Cardiac fibroblast (primary cell): Measurements from ENCODE around the gene IFNL3.
"Not testable (repeated sequence)": the region's sequence is repeated elsewhere in the genome, so short reads cannot be mapped to it uniquely, and the experiment has no call there.

Experiments
- DNase-seq, 2 donors: peaks; one replicate each; pipeline versions ENCODE4 v3.0.0 to v3.0.0-alpha.2; 2010; ENCODE audit warnings: low read depth in 2 of 2
- H3K4me3 ChIP-seq, 2 donors: replicated peaks in 1 of 2; 1 replicate in 1 of 2; 2 replicates in 1 of 2; pipeline ENCODE4 v1.5.1; 2011; ENCODE audit warnings: low read depth in 2 of 2, low read length in 2 of 2, mild to moderate bottlenecking in 2 of 2, moderate library complexity in 1 of 2
- TF ChIP-seq, protein P1 (sequence below): IDR thresholded peaks from one replicate; pipeline ENCODE4 v1.5.1; 2011; ENCODE audit warnings: low read depth, mild to moderate bottlenecking, low read length, inconsistent platforms

IFNL3 gene

DNA sequence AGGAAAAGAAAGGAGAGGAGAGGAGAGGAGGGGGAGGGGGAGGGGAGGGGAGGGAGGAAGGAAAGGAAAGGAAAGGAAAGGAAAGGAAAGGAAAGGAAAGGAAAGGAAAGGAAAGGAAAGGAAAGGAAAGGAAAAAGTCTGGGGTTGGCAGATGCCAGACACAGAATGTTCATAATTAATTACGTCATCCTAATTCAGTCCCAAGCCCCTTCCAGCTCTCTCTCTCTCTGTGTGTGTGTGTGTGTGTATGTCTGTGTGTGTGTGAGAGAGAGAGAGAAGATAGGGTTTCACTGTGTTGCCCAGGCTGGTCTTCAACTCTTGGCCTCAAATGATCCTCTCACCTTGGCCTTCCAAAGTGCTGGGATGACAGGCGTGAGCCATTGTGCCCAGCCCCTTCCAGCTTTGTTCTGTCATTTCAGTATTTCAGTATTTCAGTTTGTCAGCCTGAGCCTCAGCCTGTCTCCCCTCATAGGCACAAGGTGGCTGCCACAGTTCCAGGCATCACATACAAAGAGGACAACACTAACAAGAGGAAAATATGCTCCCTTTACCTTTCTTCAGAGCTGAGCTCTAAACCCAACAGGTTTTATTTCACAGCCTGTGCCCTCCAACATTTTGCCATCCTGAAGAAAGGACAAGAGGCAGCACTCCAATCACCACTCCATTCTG, 14.6 kb downstream of the IFNL3 start:
- TF ChIP-seq, protein P1, sequence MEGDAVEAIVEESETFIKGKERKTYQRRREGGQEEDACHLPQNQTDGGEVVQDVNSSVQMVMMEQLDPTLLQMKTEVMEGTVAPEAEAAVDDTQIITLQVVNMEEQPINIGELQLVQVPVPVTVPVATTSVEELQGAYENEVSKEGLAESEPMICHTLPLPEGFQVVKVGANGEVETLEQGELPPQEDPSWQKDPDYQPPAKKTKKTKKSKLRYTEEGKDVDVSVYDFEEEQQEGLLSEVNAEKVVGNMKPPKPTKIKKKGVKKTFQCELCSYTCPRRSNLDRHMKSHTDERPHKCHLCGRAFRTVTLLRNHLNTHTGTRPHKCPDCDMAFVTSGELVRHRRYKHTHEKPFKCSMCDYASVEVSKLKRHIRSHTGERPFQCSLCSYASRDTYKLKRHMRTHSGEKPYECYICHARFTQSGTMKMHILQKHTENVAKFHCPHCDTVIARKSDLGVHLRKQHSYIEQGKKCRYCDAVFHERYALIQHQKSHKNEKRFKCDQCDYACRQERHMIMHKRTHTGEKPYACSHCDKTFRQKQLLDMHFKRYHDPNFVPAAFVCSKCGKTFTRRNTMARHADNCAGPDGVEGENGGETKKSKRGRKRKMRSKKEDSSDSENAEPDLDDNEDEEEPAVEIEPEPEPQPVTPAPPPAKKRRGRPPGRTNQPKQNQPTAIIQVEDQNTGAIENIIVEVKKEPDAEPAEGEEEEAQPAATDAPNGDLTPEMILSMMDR, result no peak
- H3K4me3 ChIP-seq, result no peak overlapping the region
- DNase-seq, result no peak

- H3K4me3 ChIP-seq, result no peak overlapping the region
- DNase-seq, result no peak
- TF ChIP-seq, protein P1, result no peak
These were observed 19.9 kb downstream of the IFNL3 start for GRCh38 chr19:39224910-39225309.

GRCh38 chr19:39223703-39224279, 21.0 kb downstream of the IFNL3 start:
- no peak overlapping the region for H3K4me3 ChIP-seq
- TF ChIP-seq, protein P1, result no peak
- DNase-seq, result peak; percentile 36 to 38

- DNase-seq, H3K4me3 ChIP-seq: not testable (repeated sequence)
These were observed 25.7 kb downstream of the IFNL3 start for GRCh38 chr19:39219108-39219507.

DNA sequence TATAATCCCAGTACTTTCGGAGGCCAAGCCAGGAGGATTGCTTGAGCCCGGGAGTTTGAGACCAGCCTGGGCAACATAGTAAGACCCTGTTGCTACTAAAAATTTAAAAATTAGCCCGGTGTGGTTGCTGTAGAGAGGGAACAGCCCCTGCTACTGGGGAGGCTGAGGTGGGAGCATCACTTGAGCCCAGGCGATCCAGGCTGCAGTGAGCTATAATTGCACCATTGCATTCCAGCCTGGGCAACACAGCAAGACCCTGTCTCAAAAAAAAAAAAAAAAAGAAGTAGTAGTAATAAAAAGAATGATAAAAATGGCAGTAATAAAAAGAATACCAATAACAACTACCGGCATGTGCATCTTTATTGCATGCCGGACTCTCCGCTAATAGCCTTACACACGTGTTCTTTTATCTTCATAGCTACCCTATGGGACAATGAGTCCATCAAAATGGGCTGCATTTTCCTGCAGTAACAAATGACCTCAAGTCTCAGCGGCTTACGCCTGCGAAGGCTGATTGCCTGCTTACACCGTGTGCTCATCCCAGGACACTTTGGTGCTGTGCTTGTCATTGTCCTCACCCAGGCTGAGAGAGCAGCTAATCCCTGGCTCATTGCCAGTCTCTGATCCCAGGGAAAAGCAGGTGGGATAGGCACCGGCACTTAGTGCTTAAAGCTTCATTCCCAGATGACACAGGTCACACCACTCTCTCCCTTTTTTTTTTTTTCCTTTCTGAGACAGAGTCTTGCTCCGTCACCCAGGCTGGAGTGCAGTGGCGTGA, 26.4 kb downstream of the IFNL3 start:
- DNase-seq, result no peak
- H3K4me3 ChIP-seq, result no peak overlapping the region
- TF ChIP-seq, protein P1, result no peak

- TF ChIP-seq, protein P1, result no peak
- DNase-seq, result no peak
- no peak overlapping the region for H3K4me3 ChIP-seq
These were observed 27.7 kb downstream of the IFNL3 start for GRCh38 chr19:39217094-39217493.

DNA sequence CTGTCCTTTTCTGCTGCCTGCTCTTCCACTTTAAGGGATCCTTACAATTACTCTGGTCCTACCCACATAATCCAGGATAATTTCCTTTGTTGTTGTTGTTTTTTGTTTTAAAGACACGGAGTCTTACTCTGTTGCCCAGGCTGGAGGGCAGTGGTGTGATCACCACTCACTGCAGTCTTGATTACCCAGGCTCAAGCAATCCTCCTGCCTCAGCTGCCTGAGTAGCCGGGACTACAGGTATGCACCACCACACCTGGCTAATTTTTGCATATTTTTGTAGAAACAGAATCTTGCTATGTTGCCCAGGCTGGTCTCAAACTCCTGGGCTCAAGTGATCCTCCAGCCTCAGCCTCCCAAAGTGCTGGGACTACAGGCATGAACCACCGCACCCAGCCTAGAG, 29.5 kb downstream of the IFNL3 start:
- not testable (repeated sequence) for DNase-seq, H3K4me3 ChIP-seq
